ENCODE measurements around the gene FIP1L1. TPM values are rescaled to one million over a fixed set of nuclear protein-coding genes. Genes with fewer than 3 reads are reported as not detected.

Gene FIP1L1
- total and polyA plus RNA-seq, 2 of the 13 experiments (the other 11 are each of a cell fraction or from before 2014, with no cell fraction given) = 14.9 to 69.4 TPM

DNA sequence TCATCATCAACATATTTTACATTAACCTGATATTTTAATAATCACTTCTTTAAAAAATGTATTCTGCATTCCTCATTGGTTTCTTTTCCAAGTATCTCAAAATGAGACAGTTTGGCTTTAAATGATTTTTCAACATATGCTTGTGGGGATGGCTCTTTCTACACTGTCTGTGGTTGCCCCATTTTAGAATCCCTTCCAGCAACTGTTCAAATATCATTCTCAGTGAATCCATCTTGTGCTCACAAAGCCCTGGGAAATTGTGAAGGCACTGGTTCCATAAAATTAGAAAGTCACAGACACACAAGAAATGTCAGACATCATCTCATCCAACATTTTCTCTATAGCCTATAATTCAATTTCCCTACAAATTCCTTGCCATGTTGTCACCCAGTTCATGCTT lies 110.3 kb downstream of the FIP1L1 start (continued):
- TF ChIP-seq, protein P1, sequence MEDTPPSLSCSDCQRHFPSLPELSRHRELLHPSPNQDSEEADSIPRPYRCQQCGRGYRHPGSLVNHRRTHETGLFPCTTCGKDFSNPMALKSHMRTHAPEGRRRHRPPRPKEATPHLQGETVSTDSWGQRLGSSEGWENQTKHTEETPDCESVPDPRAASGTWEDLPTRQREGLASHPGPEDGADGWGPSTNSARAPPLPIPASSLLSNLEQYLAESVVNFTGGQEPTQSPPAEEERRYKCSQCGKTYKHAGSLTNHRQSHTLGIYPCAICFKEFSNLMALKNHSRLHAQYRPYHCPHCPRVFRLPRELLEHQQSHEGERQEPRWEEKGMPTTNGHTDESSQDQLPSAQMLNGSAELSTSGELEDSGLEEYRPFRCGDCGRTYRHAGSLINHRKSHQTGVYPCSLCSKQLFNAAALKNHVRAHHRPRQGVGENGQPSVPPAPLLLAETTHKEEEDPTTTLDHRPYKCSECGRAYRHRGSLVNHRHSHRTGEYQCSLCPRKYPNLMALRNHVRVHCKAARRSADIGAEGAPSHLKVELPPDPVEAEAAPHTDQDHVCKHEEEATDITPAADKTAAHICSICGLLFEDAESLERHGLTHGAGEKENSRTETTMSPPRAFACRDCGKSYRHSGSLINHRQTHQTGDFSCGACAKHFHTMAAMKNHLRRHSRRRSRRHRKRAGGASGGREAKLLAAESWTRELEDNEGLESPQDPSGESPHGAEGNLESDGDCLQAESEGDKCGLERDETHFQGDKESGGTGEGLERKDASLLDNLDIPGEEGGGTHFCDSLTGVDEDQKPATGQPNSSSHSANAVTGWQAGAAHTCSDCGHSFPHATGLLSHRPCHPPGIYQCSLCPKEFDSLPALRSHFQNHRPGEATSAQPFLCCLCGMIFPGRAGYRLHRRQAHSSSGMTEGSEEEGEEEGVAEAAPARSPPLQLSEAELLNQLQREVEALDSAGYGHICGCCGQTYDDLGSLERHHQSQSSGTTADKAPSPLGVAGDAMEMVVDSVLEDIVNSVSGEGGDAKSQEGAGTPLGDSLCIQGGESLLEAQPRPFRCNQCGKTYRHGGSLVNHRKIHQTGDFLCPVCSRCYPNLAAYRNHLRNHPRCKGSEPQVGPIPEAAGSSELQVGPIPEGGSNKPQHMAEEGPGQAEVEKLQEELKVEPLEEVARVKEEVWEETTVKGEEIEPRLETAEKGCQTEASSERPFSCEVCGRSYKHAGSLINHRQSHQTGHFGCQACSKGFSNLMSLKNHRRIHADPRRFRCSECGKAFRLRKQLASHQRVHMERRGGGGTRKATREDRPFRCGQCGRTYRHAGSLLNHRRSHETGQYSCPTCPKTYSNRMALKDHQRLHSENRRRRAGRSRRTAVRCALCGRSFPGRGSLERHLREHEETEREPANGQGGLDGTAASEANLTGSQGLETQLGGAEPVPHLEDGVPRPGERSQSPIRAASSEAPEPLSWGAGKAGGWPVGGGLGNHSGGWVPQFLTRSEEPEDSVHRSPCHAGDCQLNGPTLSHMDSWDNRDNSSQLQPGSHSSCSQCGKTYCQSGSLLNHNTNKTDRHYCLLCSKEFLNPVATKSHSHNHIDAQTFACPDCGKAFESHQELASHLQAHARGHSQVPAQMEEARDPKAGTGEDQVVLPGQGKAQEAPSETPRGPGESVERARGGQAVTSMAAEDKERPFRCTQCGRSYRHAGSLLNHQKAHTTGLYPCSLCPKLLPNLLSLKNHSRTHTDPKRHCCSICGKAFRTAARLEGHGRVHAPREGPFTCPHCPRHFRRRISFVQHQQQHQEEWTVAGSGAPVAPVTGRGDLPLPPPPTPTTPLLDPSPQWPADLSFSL (CRISPR knock-in tag; IDR thresholded peaks at IDR 0.05) = no peak
- no peak for TF ChIP-seq SMARCE1 (IDR thresholded peaks at IDR 0.05; ENCODE audit: borderline replicate concordance)

DNA sequence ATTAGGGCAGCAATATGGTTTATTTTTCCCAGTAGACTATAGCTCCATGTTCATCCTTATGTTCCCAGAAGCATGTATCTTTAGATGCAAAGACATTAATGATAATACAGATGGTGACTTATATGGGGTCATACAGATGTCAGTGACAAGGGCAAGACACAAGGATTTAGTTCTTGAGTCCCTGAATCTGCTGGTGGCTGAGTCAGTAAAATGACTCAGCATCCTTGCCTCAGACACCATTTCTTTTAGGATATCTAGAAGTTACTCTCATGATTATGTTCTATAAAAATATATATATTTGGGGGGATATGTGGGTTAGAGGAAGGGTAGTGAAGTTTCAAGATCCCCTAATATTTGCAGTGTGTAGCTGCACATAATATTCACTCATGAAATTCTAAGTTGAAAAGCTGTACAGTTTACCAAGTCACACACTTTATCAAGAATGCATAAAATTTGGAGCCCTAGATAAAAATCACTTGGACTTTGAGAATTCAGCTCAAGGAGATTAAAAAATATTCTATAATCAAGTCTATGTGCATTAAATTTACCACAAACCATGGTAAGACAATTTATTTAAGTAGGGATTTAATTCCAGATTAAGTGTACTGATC lies 111.9 kb downstream of the FIP1L1 start:
- Histone ChIP-seq H3K9ac (ENCODE audit: insufficient read depth, low read depth, low read length) (no peak overlapping the region), H3K79me2 (ENCODE audit: insufficient read depth, low read length) (no peaks in the 10 kb centered on the region), H3K4me2 (ENCODE audit: low read depth, low read length) (no peak overlapping the region), H3K27ac (ENCODE audit: extremely low read length, insufficient read depth, low read length) (no peak overlapping the region), H3K36me3 (replicated peaks in 1 of 2; ENCODE audit: control insufficient read depth in 1 of 2, insufficient read depth in 2 of 2, low read length in 2 of 2) (no peaks in the 10 kb centered on the region), H4K20me1 (ENCODE audit: insufficient read depth, low read length) (no peaks in the 10 kb centered on the region), H3K9me3 (ENCODE audit: low read length) (no peaks in the 10 kb centered on the region), H2AFZ (ENCODE audit: low read length) (no peak overlapping the region), H3K4me1 (ENCODE audit: insufficient read depth, low read length) (no peaks in the 10 kb centered on the region), H3K4me3 (replicated peaks in 1 of 3; ENCODE audit: insufficient read depth in 1 of 3, low read depth in 2 of 3, low read length in 3 of 3) (no peak overlapping the region), H3K27me3 (ENCODE audit: control insufficient read depth in 1 of 2, insufficient read depth in 2 of 2, low read length in 2 of 2) (0 out of 5 replicates have a peak, but pooled peaks cover 0 to 4% of the 10 kb centered on the region in 2 experiments)
- POLR2A ChIA-PET = no interaction called here
- DNase-seq (ENCODE audit: low spot score) (no peak), FAIRE-seq (no peak), ATAC-seq (no peak)
- intact Hi-C loops (cut with micrococcal nuclease; ENCODE audit: unreplicated experiment) = no loop called here
- no TSS peak for BruUV-seq (replicated peaks)
- CTCF ChIA-PET (ENCODE audit: low intra/inter-chr PET ratio, low total read pairs) = no interaction called here
- no peak for TF ChIP-seq TCF7L2 (IDR thresholded peaks at IDR 0.05; ENCODE audit: low read depth, low read length)
- no peak for TF ChIP-seq ZNF143 (CRISPR knock-in tag; IDR thresholded peaks at IDR 0.05)
- TF ChIP-seq ZNF546 (CRISPR knock-in tag; conservative IDR thresholded peaks at IDR 0.05) = no peak
- TF ChIP-seq ZNF205 (CRISPR knock-in tag; IDR thresholded peaks at IDR 0.05) = no peak
- no peak for TF ChIP-seq ELF1 (CRISPR knock-in tag; IDR thresholded peaks at IDR 0.05)
- TF ChIP-seq ZBTB3 (CRISPR knock-in tag; IDR thresholded peaks at IDR 0.05; ENCODE audit: borderline replicate concordance, low read depth) = no peak
- TF ChIP-seq, protein P2, sequence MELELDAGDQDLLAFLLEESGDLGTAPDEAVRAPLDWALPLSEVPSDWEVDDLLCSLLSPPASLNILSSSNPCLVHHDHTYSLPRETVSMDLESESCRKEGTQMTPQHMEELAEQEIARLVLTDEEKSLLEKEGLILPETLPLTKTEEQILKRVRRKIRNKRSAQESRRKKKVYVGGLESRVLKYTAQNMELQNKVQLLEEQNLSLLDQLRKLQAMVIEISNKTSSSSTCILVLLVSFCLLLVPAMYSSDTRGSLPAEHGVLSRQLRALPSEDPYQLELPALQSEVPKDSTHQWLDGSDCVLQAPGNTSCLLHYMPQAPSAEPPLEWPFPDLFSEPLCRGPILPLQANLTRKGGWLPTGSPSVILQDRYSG (CRISPR knock-in tag; IDR thresholded peaks at IDR 0.05) = no peak
- TF ChIP-seq NCOR1 (IDR thresholded peaks at IDR 0.05; ENCODE audit: borderline replicate concordance, low read length) = no peak
- in situ Hi-C loops (cut with HindIII; ENCODE audit: extremely low pct_ligation_motif_present, low pct_unique_long_range_greater_than_20kb) = loop anchor here (25.0 kb wide), 1 partner anchor 748 kb away; the partner anchor contains the start of gene PDGFRA
